ENCODE data around the gene TMPRSS13.
A peak's percentile ranks its signal among the peaks of the same experiment; 100 is the strongest.

The TMPRSS13 gene

GRCh38 chr11:117892651-117893050 lies 36.6 kb downstream of the TMPRSS13 start:
- DNase-seq (ENCODE audit: low spot score) = no peak

DNA sequence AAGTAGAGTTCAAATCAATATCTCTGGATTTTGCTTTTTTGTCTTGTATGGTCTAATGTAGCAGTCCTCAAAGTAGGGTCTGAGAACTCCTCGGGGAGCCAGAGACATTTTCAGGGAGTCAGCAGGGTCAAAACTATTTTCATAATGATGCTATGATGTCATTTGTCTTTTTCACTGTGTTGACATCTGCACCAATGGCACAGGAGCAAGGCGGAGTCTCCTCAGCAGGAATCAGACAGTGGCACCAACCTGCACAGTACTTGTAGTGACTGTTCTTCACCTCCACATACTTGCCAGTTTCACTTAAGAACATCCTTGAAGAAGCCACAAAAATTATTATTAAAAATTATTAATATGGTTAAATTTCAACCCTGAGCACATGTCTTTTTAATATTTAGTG lies 37.8 kb downstream of the TMPRSS13 start:
- no peak for DNase-seq (ENCODE audit: low spot score)

- no peak for DNase-seq (ENCODE audit: low spot score)
Observed at GRCh38 chr11:117888139-117888566, 41.0 kb downstream of the TMPRSS13 start.

DNA sequence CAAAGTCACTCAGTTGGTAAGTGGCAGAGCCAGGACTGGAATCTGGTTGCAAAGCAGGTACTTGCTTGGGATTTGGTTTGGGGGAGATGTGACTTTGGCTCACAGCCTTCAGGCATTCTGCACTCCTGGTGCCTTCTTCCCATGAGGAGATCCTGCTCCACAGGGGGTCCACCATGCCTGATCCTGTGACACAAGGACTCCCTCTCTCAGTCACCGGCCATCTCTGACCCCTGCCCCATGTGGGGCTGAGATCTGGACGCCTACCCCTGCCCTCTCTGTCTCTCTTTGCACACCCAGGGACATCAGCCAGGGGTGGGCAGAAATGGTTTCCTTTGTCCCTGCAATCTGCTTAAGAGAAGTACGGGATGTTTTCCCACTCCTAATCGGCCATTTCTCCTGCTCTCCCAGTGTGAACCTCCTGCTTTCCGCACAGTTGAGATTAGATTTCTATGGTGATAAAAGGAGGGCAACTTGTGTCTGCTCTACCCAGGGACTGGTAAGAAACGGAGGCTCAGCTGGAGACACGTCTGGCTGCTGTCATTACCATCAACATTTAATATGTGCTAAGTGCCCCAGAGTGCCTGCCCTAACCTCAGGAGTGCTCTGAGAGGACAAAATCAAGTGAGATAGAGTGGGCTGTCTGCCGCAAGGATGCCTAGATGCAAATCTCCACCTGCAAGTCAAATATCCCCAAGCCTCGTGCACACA lies 41.6 kb downstream of the TMPRSS13 start:
- DNase-seq (ENCODE audit: low spot score) = no peak

DNA sequence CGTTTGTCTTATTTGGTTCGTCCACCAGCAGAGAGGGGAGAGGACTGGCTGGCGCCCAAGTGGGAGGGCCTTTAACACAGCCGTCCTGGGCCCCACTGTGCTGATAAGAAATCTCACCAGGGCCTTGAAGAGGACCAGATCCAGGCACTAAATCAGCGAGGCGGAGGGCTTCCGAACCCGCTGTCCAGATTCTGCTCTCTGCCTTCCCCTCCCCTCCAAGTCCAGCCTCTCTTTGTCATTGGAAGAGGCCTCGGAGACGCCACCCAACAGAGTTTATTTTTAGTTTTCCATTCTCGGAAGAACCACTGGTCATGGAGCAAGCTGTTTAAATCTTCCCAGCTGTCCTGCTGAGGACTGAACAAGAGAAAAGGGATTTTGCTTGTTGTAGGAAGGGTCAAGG lies 43.4 kb downstream of the TMPRSS13 start:
- DNase-seq (ENCODE audit: low spot score) = no peak

DNA sequence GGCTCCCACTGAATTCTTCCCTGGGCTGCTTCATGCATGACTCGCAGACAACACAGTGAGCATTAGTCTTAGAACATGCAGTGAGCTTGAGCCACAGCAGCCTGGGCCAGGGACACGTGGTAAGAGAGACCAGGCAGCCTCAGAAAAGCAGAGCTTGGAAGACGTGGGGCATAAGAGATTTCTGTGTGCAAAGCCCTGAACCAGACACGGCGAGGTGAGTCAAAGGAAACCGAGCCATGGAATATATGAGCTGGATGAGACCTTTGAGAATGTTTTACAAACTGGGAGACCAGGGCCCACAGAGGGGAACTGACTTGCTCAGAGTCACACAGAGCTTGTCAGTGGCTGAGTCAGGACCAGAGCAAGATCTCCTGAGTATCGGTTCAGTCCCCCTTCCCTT lies 44.2 kb downstream of the TMPRSS13 start:
- no peak for DNase-seq (ENCODE audit: low spot score)

DNA sequence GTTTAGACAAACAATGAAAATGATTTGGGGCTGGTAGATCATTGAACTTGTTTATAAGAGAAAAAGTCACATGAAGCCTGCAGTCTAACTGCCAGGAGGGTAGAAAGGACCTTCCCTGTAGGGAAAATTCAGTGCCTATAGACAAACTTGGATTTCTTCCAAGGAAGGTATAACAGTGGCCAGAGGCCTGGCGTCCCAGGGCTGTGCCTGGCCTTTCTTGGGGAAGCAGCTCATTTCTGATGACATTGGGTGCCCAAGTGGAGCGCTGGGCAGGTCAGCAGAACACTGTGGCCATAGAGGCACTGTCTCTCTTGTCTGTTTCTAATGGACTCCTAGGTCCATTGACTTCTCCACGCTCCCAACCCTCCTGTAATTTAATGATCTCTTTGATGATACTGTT lies 46.1 kb downstream of the TMPRSS13 start:
- DNase-seq (ENCODE audit: low spot score) = no peak

- DNase-seq (ENCODE audit: low spot score) = no peak
Observed at GRCh38 chr11:117882311-117882905, 46.8 kb downstream of the TMPRSS13 start.

- DNase-seq (ENCODE audit: low spot score) = no peak
Observed at GRCh38 chr11:117881217-117881616, 48.0 kb downstream of the TMPRSS13 start.

DNA sequence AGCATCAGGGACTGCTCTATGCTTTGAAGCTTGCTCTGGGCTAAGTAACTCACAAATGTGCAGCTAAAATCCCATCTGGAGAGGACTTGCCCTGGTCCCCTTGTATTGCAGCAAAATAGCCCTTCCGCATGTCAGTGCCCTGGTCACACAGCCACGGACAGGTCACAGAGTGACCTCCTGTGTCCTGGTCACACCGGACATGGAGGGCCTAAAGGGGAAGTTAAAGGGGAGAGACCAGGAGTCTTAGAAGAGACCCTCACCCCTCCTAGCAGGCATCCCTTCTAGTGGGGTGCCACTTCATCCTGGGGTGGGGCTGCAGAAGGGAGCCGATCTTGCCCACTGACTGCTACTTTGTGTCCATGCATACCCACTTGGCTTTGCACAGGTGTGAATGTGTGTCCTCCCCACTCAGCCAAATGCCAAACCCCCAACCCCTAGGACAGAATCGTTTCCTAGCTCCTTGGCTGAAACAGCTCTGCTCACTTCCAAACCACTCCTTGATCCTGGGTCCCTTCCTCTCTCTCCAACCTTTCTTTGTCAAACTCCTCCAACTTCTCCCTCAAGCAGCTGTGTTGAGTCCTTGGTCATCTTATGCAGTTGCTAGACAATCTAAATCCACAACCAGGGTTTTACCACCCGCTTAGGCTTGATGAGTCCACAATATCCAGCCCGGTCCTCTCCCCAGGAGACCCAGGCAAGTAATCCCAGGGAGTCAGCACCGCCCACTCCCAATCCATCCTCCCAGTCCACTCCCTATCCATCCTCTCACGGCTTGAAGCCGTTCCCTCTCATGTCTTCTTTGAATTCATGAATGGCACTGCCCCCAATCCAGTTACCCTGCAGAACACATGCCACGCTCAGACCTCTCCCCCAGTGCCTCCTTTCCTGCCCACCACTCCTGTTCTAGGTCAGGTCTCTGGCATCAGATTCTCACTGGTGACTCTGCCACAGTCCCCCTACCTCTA lies 49.4 kb downstream of the TMPRSS13 start:
- DNase-seq (ENCODE audit: low spot score) = no peak

- no peak for DNase-seq (ENCODE audit: low spot score)
Observed at GRCh38 chr11:117878939-117879475, 50.2 kb downstream of the TMPRSS13 start.

DNA sequence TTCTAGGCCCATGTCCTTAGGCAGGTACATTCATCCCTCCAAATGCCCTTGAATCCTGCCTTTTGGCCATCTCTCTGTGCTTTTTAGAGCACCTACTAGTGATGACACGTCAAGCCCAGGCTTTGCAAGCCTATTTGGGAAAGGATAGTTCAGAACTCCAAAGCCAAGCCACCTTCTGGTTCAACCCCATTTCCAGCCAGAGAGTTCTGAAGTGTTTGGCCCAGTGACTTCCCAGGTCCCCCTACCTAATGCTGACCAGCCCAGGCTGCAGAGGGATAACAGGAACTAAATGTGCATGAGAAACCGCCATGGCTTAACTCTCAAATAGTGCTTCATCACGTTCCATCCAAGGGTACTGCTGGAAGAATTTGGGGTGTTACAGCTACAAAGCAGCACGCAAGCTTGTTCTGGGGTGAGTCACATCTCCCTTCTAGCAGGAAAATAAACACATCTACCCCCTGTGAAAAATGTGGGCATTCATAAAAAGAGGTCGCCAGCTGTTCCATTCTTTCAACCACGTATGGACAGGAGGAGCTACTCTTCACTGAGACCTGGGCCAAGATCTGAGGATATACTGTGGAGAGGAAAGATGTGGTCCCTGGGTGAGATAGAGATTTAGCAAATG lies 50.8 kb downstream of the TMPRSS13 start:
- no peak for DNase-seq (ENCODE audit: low spot score)

- no peak for DNase-seq (ENCODE audit: low spot score)
Observed at GRCh38 chr11:117877120-117877784, 52.0 kb downstream of the TMPRSS13 start.

DNA sequence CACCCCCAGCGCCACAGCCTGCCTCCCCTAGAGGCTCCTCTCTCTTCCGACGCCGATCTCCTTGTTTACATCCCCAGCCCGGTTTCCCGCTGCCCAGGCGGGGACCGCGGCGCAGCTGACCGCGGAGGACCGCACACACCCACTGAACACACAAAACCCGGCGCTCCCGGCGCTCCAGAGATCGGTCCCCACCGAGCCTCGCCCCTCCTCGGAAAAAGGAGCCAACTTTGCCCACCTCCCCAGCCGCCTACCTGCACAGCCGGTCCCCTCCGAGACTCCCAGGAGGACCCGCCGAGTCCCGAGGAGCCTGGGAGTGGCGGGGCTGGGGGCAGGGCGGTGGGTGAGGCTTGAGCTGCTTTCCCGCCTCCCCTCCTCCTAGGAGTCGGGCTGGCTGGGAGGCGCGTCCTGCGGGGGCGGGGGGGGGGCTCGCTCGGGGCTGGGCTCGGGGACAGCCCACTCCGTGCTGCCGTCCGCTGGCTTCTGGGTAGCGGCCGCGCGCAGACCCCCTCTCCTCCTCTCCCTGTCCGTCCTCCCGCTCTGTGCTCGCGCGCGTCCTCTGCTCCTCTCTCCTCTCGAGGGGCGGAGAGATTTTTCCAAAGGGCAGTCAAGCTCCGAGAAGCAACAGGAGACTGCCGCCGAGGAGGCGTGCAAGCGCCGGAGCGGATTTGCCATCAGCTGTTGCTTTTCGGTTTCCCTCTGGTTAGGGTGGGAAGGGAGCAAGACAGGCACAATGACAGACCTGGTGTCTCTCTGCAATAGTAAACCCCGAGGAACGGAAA lies 52.7 kb downstream of the TMPRSS13 start, which contains the start of gene FXYD6:
FXYD6 (minus strand) TSS at position 318 of the 779 bp plus-strand sequence. CDS start 33,882 bp downstream, outside the sequence.
- peak; percentile 24 for DNase-seq (ENCODE audit: low spot score)

GRCh38 chr11:117876059-117876340 lies 53.2 kb downstream of the TMPRSS13 start:
- no peak for DNase-seq (ENCODE audit: low spot score)

DNA sequence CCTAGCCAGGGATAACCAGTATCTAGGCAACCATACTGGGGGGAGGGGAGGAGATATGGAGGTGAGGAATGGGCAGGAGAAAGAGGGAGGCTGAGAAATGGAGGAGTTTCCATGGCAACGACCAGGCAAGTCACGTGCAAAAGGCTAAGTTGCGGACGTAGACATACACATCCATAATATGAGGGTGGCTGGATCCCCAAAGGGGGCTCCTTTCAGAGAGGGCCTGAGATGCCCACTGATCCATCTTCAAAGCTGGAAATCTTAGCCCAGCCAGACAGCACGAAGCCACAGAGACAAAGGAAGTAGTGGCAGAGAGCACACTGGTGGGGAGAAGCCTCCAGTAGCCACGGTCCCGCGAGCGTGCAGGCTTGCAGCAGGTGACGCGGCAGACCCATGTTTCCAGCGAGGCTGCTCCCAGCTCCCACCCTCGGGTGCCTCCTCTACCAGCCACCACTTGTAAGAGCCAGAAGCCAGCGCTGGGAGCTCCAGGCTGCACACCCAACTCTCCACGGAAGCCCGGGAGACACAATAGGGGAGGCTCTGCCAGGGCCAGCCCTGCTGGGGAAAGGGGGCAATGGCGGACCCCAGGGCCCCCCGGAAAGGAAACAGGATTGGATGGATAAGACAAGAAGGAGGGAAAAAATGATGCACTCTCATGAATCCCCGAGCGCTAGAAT lies 53.7 kb downstream of the TMPRSS13 start:
- DNase-seq (ENCODE audit: low spot score) = peak; percentile 22

- DNase-seq (ENCODE audit: low spot score) = no peak
Observed at GRCh38 chr11:117874910-117875381, 54.3 kb downstream of the TMPRSS13 start.

- DNase-seq (ENCODE audit: low spot score) = no peak
Observed at GRCh38 chr11:117874253-117874909, 54.8 kb downstream of the TMPRSS13 start.

- DNase-seq (ENCODE audit: low spot score) = no peak
Observed at GRCh38 chr11:117873828-117874125, 55.4 kb downstream of the TMPRSS13 start.

Measured in SW480 (cell line).